Liver (tissue), 9 donors: ENCODE results near the gene AFAP1. TPM values are rescaled to one million over a fixed set of nuclear protein-coding genes. Genes with fewer than 3 reads are reported as not detected.

Source experiments
- DNase-seq: peaks from one replicate; pipeline ENCODE4 v3.0.0-alpha.2; 2017; ENCODE audit warnings: low spot score
- H3K27ac ChIP-seq, 2 donors: one replicate each; pipeline ENCODE4 v1.7.0; 2013; ENCODE audit warnings: inconsistent platforms in 2 of 2, low read length in 2 of 2, control low read depth in 1 of 2, low read depth in 1 of 2, mild to moderate bottlenecking in 1 of 2
- H3K27me3 ChIP-seq, 4 donors: one replicate each; pipeline versions ENCODE4 v1.6.1 to v1.7.0; 2013; ENCODE audit warnings: low read length in 3 of 4, inconsistent platforms in 1 of 4, mild to moderate bottlenecking in 1 of 4, moderate library complexity in 1 of 4; ENCODE audit not compliant: control insufficient read depth in 4 of 4, insufficient read depth in 4 of 4
- H3K36me3 ChIP-seq, 4 donors: one replicate each; pipeline versions ENCODE4 v1.6.1 to v1.7.0; 2013; ENCODE audit warnings: low read length in 3 of 4, mild to moderate bottlenecking in 3 of 4, low read depth in 1 of 4, moderate library complexity in 1 of 4; ENCODE audit not compliant: control insufficient read depth in 4 of 4, insufficient read depth in 3 of 4
- H3K4me1 ChIP-seq, 4 donors: one replicate each; pipeline versions ENCODE4 v1.6.1 to v1.7.0; 2013; ENCODE audit warnings: low read length in 3 of 4, mild to moderate bottlenecking in 3 of 4, moderate library complexity in 1 of 4; ENCODE audit not compliant: control insufficient read depth in 4 of 4, insufficient read depth in 4 of 4
- H3K4me3 ChIP-seq, 3 donors: one replicate each; pipeline versions ENCODE4 v1.6.1 to v1.7.0; 2013; ENCODE audit warnings: low read length in 3 of 3, control low read depth in 1 of 3, low read depth in 1 of 3, mild to moderate bottlenecking in 1 of 3
- H3K9ac ChIP-seq, 2 donors: one replicate each; pipeline ENCODE4 v1.7.0; 2013; ENCODE audit warnings: low read length in 2 of 2, mild to moderate bottlenecking in 2 of 2, moderate library complexity in 2 of 2, control low read depth in 1 of 2, low read depth in 1 of 2
- H3K9me3 ChIP-seq, 4 donors: one replicate each; pipeline versions ENCODE4 v1.6.1 to v1.7.0; 2013; ENCODE audit warnings: low read length in 3 of 4; ENCODE audit not compliant: control insufficient read depth in 4 of 4
- EGR1 ChIP-seq, 2 donors: IDR thresholded peaks; 2 replicates each; pipeline ENCODE4 v1.6.1; 2016 to 2018; ENCODE audit warnings: antibody characterized with exemption in 2 of 2, low read depth in 2 of 2
- FOXA1 ChIP-seq: IDR thresholded peaks from 2 replicates; pipeline ENCODE4 v1.6.1; 2016; ENCODE audit warnings: antibody characterized with exemption
- HNF4A ChIP-seq, 2 donors: conservative IDR thresholded peaks; 2 replicates each; pipeline ENCODE4 v1.6.1; 2016; ENCODE audit warnings: antibody characterized with exemption in 2 of 2, mild to moderate bottlenecking in 2 of 2
- HNF4G ChIP-seq: IDR thresholded peaks from 2 replicates; pipeline ENCODE4 v1.6.1; 2016; ENCODE audit warnings: antibody characterized with exemption
- JUND ChIP-seq, 2 donors: IDR thresholded peaks; 2 replicates each; pipeline ENCODE4 v1.6.1; 2016; ENCODE audit warnings: antibody characterized with exemption in 2 of 2
- NR2F2 ChIP-seq: IDR thresholded peaks from 2 replicates; pipeline ENCODE4 v1.6.1; 2016; ENCODE audit warnings: antibody characterized with exemption
- RAD21 ChIP-seq, 2 donors: IDR thresholded peaks; 2 replicates each; pipeline ENCODE4 v1.6.1; 2016; ENCODE audit warnings: antibody characterized with exemption in 2 of 2, mild to moderate bottlenecking in 2 of 2
- SP1 ChIP-seq: IDR thresholded peaks from 2 replicates; pipeline ENCODE4 v1.6.1; 2018; ENCODE audit warnings: antibody characterized with exemption, mild to moderate bottlenecking
- WGBS: extraction: QIAGEN DNeasy Blood & Tissue Kit; methylation state at CpG from one replicate; pipeline ENCODE4 v1.1.7; 2013; 5-methylcytosine and 5-hydroxymethylcytosine counted together
- polyA plus RNA-seq, 2 donors: library from polyadenylated mRNA; stranded (reverse) in 1 of 2; unstranded in 1 of 2; fragments of 200-250 nt in 1 of 2; fragments of >200 nt in 1 of 2; fragmentation: Nextera tagmentation in 1 of 2; extraction: Ambion mirVana in 1 of 2; gene quantifications; one replicate each; pipeline versions ENCODE4 v1.2.1 to v1.2.3, GENCODE V29; 2013 to 2015
- total RNA-seq, 2 donors: library from RNA; depleted of rRNA; stranded (reverse); fragments of >200 nt; gene quantifications; one replicate each; pipeline ENCODE4 v1.2.3, GENCODE V29; 2014
- TF ChIP-seq, protein P1 (sequence below): fragments of 150-350 bp; IDR thresholded peaks from 2 replicates; pipeline ENCODE4 v1.5.1; 2017; ENCODE audit warnings: improper control_type of control experiment, low read depth, low read length; ENCODE audit not compliant: missing input control
- TF ChIP-seq, protein P2 (sequence below): IDR thresholded peaks from 2 replicates; pipeline ENCODE4 v1.6.1; 2016; ENCODE audit warnings: antibody characterized with exemption
- TF ChIP-seq, protein P3 (sequence below): IDR thresholded peaks from 2 replicates; pipeline ENCODE4 v1.6.1; 2016; ENCODE audit warnings: antibody characterized with exemption
- TF ChIP-seq, protein P4 (sequence below): IDR thresholded peaks from 2 replicates; pipeline ENCODE4 v1.6.1; 2016; ENCODE audit warnings: antibody characterized with exemption, mild to moderate bottlenecking
- donor health status: healthy.
- donor health status: healthy.
- donor health status: healthy.
- donor health status: healthy.
- donor health status: healthy.

AFAP1 gene
- total and polyA plus RNA-seq, 4 donors, result 0.40 to 3.2 (median 1.6) TPM

DNA sequence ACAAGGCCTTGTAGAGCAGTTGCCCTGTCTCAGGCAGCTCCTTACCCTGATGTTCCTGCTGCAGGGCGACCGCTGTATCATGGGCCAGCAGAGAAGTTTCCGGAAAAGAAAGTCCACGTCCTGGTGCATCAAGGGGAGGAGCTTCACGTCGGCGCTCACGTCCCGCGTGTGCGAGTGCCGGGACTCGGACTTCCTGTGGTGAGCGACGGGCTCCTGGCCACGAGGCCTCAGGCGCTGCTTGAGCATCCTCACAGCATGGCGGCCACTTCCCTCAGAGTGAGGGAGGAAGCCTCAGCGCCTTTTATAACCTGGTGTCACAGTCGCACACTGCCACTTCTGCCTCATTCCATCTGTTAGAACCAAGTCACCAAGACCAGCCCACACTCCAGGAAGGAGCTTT, 225.5 kb downstream of the AFAP1 start:
- 97% methylated on average over 20 of the region's 20 CpGs for WGBS
- DNase-seq, result no peak
- H3K4me3 ChIP-seq, result no peak overlapping the region
- H3K27ac ChIP-seq, result no peak overlapping the region
- no peaks in the 10 kb centered on the region for H3K36me3 ChIP-seq
- H3K9ac ChIP-seq, result no peak overlapping the region
- peaks cover 0 to 5% (median 2%) of the 10 kb centered on the region in 4 donors for H3K9me3 ChIP-seq
- H3K4me1 ChIP-seq, result no peaks in the 10 kb centered on the region
- no peak for TF ChIP-seq NR2F2
- TF ChIP-seq HNF4G, result no peak
- TF ChIP-seq, protein P1, sequence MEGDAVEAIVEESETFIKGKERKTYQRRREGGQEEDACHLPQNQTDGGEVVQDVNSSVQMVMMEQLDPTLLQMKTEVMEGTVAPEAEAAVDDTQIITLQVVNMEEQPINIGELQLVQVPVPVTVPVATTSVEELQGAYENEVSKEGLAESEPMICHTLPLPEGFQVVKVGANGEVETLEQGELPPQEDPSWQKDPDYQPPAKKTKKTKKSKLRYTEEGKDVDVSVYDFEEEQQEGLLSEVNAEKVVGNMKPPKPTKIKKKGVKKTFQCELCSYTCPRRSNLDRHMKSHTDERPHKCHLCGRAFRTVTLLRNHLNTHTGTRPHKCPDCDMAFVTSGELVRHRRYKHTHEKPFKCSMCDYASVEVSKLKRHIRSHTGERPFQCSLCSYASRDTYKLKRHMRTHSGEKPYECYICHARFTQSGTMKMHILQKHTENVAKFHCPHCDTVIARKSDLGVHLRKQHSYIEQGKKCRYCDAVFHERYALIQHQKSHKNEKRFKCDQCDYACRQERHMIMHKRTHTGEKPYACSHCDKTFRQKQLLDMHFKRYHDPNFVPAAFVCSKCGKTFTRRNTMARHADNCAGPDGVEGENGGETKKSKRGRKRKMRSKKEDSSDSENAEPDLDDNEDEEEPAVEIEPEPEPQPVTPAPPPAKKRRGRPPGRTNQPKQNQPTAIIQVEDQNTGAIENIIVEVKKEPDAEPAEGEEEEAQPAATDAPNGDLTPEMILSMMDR, result no peak
- TF ChIP-seq, protein P2, sequence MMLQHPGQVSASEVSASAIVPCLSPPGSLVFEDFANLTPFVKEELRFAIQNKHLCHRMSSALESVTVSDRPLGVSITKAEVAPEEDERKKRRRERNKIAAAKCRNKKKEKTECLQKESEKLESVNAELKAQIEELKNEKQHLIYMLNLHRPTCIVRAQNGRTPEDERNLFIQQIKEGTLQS, result no peak
- TF ChIP-seq FOXA1, result no peak
- no peaks in the 10 kb centered on the region for H3K27me3 ChIP-seq

DNA sequence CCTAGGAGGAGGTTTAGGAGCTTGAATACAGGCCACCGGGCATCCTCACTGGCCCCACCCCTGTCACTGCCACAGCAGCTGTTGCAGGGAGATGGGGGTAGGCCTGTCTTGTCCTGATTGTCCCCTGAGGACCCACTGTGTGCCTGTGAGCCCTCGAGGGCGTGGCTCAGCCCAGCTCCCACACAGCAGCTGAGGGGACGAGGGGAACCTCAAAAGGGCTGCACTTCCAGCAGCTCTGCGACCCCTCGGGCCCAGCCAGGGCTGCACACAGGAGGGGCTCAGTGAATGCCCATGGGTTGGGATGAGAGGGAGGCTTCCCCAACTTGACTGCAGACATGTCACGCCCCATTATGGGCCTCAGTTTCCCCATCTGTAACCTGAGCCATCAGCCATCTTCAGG, 225.9 kb downstream of the AFAP1 start:
- H3K27ac ChIP-seq, result no peak overlapping the region
- H3K27me3 ChIP-seq, result no peaks in the 10 kb centered on the region
- no peak for TF ChIP-seq SP1
- TF ChIP-seq, protein P3, sequence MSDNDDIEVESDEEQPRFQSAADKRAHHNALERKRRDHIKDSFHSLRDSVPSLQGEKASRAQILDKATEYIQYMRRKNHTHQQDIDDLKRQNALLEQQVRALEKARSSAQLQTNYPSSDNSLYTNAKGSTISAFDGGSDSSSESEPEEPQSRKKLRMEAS, result no peak
- no peak for TF ChIP-seq RAD21 (IDR thresholded peaks at IDR 0.05)
- TF ChIP-seq EGR1 (IDR thresholded peaks at IDR 0.05; ENCODE audit: low read depth in 2 of 2), result no peak
- TF ChIP-seq, protein P4, sequence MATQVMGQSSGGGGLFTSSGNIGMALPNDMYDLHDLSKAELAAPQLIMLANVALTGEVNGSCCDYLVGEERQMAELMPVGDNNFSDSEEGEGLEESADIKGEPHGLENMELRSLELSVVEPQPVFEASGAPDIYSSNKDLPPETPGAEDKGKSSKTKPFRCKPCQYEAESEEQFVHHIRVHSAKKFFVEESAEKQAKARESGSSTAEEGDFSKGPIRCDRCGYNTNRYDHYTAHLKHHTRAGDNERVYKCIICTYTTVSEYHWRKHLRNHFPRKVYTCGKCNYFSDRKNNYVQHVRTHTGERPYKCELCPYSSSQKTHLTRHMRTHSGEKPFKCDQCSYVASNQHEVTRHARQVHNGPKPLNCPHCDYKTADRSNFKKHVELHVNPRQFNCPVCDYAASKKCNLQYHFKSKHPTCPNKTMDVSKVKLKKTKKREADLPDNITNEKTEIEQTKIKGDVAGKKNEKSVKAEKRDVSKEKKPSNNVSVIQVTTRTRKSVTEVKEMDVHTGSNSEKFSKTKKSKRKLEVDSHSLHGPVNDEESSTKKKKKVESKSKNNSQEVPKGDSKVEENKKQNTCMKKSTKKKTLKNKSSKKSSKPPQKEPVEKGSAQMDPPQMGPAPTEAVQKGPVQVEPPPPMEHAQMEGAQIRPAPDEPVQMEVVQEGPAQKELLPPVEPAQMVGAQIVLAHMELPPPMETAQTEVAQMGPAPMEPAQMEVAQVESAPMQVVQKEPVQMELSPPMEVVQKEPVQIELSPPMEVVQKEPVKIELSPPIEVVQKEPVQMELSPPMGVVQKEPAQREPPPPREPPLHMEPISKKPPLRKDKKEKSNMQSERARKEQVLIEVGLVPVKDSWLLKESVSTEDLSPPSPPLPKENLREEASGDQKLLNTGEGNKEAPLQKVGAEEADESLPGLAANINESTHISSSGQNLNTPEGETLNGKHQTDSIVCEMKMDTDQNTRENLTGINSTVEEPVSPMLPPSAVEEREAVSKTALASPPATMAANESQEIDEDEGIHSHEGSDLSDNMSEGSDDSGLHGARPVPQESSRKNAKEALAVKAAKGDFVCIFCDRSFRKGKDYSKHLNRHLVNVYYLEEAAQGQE, result no peak
- TF ChIP-seq, protein P2, result no peak
- TF ChIP-seq JUND (IDR thresholded peaks at IDR 0.05), result no peak
- TF ChIP-seq, protein P1, result no peak
- TF ChIP-seq HNF4A (conservative IDR thresholded peaks at IDR 0.05), result no peak
- peaks cover 0 to 5% (median 2%) of the 10 kb centered on the region in 4 donors for H3K9me3 ChIP-seq
- WGBS, result 81% methylated on average over 7 of the region's 7 CpGs
- no peak overlapping the region for H3K4me3 ChIP-seq
- H3K4me1 ChIP-seq, result no peaks in the 10 kb centered on the region
- no peak for DNase-seq
- H3K9ac ChIP-seq, result no peak overlapping the region
- H3K36me3 ChIP-seq, result no peaks in the 10 kb centered on the region
